GM18909 (cell line): ENCODE data around the gene RNASE8.

Experiments
- ATAC-seq: cut with Tn5 transposase; IDR thresholded peaks from one replicate; pipeline ENCODE4 v1.9.1; 2021; ENCODE audit warnings: mild to moderate bottlenecking; ENCODE audit not compliant: unreplicated experiment, poor library complexity

The RNASE8 gene

DNA sequence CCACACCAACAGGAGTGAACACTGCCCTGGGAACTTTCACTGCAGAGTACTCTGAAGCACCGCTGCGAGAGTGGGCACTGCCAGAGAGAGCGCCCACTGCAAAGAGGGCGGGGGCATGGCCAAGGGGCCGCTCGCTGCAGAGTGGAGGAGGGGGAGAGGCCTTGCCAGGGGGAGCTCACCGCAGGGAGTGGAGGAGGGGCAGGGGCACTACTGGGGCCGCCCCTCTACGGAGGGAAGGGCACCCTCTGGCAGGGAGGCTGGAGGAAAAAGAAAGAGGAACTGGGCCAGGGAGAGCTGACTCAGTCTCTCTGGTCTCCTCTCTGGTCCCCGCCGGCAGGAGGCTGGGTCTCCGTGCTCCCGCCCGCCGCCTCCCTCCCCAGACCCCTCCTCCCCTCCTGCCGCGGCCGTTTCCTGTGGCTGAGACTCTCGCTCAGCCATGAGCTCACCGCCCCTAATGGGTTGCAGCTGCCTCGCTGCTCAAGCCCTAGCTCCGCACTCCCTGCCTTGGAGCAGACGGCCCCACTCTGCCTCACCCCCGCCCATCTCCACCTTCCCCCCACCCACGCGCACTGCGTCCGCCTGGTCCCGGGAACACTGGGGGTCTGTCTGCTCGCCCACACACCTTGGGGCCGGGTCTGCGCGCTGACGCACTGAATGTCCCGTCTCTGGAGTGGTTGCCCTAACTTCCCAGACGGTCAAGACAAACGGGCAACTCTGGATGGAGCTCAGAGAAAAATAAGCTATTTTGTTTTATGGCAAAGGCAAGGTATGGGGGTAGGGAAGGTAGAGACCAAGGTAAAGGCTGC, 13.8 kb downstream of the RNASE8 start:
- ATAC-seq = peak; percentile 70

DNA sequence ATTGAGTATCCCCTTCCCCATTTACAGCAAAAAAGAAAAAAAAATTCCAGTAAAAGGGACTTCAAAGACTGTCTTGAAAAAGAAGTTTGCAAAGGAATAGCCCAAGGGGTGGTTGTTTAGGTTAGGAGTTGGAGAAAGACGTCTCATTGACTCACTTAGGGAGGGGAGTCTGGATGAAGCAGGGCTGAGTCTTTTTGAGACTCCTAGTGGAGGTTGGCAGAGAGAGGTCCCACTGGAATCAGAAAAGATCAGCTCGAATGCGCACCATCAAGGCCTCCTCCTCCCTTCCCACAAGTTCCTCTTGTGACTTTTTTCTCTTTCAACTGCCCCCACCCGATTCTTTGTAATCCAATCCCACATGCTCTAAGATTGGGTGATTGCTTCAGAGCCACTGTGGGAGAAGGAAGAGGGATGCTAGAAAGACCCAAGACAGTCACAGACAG, 14.4 kb downstream of the RNASE8 start:
- no peak for ATAC-seq

DNA sequence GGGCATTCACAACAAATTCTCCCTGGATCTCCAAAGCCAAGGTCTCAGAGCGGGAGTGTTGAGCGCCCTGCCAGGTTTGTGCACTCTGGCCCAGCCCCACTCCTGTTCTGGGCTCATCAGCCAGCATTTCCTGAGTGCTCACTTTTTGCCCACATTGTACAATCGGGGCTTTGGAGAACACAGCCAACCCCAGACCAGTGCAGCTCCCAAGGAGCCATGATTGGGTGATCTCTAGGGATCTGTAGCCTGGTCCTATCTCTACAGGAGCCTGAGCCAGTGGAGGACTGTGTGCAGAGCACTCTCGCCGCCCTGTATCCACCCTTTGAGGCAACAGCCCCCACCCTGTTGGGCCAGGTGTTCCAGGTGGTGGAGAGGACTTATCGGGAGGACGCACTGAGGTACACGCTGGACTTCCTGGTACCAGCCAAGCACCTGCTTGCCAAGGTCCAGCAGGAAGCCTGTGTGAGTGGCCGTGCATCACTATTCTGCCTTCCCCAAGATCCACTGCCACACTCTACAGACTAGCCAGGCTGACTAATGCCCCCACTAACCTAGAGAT, 15.2 kb downstream of the RNASE8 start:
- ATAC-seq = no peak

DNA sequence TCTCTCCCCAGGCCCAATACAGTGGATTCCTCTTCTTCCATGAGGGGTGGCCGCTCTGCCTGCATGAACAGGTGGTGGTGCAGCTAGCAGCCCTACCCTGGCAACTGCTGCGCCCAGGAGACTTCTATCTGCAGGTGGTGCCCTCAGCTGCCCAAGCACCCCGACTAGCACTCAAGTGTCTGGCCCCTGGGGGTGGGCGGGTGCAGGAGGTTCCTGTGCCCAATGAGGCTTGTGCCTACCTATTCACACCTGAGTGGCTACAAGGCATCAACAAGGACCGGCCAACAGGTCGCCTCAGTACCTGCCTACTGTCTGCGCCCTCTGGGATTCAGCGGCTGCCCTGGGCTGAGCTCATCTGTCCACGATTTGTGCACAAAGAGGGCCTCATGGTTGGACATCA, 16.3 kb downstream of the RNASE8 start:
- ATAC-seq = no peak

DNA sequence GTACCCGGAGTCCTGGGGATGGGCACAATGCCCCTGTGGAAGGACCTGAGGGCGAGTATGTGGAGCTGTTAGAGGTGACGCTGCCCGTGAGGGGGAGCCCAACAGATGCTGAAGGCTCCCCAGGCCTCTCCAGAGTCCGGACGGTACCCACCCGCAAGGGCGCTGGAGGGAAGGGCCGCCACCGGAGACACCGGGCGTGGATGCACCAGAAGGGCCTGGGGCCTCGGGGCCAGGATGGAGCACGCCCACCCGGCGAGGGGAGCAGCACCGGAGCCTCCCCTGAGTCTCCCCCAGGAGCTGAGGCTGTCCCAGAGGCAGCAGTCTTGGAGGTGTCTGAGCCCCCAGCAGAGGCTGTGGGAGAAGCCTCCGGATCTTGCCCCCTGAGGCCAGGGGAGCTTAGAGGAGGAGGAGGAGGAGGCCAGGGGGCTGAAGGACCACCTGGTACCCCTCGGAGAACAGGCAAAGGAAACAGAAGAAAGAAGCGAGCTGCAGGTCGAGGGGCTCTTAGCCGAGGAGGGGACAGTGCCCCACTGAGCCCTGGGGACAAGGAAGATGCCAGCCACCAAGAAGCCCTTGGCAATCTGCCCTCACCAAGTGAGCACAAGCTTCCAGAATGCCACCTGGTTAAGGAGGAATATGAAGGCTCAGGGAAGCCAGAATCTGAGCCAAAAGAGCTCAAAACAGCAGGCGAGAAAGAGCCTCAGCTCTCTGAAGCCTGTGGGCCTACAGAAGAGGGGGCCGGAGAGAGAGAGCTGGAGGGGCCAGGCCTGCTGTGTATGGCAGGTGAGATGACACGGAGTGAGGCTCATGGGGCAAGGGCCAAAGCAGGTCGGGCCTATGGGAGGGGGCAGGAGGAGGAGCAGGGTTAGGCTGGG, 17.0 kb downstream of the RNASE8 start:
- ATAC-seq = no peak

DNA sequence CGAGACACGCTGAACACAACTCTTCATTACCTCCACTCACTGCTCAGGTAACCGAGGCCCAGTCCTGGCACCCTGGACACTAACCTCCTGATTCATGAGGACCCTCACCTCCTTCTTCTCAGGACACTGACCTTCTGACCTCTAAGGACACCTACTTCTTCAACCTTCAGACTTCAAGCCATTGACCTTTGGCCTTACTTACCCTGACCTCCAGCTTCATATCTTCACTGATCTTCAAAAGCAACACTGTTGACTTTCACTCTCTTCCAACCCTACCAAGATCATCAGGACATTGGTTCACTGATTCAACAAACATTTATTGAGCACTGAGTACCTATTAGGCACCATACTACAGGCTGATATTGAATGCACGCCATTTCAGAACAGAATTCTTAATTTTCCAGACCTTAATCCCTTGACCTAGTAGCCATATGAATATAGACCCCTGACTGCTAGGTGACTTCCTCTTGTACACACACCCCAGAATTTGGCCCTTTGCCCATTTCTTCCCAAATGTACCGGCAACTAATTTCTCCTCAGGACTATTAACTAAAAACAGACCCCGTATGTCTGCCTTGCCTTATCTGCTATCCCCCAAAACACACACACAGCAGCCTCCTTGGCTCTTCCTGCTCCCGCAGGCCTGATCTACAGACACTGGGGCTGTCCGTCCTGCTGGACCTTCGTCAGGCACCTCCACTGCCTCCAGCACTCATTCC, 18.3 kb downstream of the RNASE8 start:
- ATAC-seq = no peak

DNA sequence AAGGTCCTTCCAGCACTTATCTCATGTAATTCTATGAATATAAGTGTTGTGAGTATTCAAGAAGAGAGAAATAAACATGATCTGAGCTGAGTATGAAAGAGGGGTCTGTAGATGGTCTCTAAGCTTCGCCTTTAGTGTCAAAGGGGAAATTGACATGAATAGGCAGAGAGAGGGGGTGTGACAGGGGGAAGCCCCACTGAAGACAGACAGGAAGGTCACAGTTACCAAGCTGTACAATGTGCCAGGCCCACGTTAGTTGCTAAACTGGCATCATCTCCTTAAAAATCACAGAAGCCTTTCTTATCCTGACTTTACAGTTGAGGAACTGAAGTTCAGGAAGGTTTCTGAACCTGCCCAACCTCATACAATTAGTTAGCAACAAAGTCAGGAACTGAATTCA, 20.1 kb downstream of the RNASE8 start:
- ATAC-seq = no peak

DNA sequence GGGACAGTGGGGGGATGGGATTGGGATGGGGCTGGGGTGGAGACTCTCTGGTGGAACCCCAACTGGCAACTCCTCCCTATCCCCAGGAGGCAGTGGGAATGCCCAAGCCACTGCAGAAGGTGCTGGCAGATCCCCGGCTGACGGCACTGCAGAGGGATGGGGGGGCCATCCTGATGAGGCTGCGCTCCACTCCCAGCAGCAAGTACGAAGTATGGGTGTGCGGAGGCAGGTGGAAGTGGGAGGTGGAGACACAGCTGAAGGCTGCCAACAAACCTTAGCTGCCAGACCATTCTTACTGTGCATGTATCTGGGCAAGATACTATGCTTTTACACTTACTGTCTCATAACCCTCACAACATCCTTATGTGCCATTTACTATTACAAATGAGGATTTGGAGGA, 20.7 kb downstream of the RNASE8 start:
- no peak for ATAC-seq

DNA sequence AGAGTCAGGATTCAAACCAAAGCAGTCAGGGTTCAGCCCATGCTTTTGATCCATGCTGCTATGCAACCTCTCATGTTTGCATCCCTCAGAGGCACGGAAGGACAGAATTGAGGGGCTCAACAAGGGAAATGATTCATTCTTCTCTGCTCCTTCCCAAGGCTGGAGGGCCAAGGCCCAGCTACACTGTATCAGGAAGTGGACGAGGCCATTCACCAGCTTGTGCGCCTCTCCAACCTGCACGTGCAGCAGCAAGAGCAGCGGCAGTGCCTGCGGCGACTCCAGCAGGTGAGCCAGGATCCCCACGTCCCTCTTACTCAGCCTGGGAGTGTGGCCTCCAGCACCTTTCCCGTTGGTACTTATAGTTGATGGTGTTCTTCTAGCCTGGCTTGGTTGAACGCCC, 21.1 kb downstream of the RNASE8 start:
- ATAC-seq = no peak

DNA sequence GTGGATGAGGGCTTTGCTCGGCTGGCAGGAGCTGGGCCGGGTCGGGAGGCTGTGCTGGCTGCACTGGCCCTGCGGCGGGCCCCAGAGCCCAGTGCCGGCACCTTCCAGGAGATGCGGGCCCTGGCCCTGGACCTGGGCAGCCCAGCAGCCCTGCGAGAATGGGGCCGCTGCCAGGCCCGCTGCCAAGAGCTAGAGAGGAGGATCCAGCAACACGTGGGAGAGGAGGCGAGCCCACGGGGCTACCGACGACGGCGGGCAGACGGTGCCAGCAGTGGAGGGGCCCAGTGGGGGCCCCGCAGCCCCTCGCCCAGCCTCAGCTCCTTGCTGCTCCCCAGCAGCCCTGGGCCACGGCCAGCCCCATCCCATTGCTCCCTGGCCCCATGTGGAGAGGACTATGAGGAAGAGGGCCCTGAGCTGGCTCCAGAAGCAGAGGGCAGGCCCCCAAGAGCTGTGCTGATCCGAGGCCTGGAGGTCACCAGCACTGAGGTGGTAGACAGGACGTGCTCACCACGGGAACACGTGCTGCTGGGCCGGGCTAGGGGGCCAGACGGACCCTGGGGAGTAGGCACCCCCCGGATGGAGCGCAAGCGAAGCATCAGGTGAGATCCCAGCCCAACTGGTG, 24.0 kb downstream of the RNASE8 start:
- no peak for ATAC-seq

DNA sequence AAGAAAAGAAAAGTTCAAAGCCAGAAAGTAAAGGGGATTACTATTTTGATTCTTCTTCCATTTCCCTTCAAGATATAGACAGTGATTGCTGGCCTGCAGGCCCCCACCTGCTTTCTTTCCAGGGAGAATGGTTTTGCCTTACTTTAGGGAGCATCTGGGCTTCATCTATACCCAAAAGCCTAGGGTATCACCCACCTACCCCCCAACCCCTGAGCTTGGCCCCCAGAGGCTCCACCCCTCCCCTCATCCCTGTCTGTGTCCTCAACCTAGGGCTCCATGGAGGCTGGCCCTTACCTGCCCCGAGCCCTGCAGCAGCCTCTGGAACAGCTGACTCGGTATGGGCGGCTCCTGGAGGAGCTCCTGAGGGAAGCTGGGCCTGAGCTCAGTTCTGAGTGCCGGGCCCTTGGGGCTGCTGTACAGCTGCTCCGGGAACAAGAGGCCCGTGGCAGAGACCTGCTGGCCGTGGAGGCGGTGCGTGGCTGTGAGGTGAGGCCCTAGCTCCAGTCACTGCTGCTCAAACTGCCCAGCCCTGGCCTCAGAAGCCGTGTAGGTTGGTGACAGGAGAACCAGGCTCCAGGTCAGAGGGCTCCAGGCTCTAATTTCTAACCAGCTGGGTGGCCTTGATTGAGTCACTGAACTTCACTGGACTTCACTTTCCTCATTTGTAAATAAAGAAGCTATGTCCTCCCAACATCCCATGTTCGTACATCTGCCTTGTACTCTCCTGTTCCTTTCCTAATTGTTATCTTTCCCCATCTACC, 26.1 kb downstream of the RNASE8 start:
- no peak for ATAC-seq

DNA sequence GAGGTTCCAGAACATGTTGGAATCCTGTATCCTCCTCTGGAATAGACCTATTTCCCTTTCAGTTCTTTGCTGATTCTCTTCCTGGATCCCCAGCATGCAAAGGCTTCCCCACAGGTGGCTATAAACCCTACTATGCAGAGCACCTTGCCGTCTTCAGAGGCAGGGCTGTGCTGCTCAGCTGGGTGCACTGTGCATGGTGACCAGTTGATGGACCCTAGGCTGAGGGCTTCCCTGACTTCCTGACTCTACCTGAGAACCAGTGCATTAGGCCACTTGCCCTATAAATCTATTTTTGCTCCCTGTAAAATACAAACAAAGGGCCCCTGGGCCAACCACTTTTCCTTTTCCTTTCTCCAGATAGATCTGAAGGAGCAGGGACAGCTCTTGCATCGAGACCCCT, 26.8 kb downstream of the RNASE8 start:
- ATAC-seq = no peak

DNA sequence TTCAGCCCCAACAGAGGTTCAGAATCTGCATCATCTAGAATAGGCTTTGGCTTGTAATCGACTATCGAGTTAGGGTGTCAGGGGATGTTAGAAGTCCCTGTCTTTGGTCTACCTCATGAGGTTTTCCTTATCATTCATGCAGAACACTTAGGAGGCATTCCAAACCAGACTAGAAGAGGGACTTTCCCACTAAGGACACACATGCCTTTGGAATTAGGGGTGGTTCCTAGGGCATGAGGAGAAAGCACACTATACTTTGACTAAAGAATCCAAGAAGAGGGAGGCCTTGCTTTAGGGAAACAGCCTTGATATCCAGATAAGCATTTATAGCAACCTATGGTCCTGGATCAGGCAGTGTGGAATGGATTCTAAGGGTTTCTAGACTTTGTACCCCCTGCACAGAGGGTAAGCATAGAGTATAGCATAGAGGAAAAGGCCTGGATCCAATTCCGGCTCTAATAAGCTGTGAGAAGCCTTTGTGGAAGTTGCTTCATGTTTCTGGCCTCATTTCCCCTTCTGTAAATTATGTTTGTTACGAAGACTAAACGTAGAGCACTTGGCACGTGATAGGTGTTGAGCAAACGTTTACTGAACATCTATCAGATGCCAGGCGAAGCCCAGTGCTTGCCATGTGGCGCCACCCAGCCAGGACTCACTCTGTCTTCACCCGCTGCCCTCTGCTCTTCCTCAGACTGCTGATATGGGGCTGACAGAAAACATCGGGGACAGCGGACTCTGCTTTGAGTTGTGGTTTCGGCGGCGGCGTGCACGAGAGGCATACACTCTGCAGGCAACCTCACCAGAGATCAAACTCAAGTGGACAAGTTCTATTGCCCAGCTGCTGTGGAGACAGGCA, 27.6 kb downstream of the RNASE8 start:
- no peak for ATAC-seq

DNA sequence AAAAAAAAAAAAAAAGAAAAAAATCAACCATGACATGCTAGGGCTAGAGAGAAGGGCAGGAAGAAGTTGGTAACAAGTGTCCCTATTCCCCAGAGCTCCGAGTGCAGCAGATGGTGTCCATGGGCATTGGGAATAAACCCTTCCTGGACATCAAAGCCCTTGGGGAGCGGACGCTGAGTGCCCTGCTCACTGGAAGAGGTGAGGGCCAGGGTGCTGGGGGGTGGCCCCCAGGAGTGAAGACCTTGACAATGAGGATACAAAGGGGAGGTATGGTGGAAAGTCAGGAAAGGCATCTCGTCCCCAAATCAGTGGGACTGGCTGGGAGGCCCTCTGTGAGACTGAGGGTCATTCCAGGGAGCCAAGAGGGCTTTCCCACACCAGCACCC, 29.3 kb downstream of the RNASE8 start:
- ATAC-seq = no peak

DNA sequence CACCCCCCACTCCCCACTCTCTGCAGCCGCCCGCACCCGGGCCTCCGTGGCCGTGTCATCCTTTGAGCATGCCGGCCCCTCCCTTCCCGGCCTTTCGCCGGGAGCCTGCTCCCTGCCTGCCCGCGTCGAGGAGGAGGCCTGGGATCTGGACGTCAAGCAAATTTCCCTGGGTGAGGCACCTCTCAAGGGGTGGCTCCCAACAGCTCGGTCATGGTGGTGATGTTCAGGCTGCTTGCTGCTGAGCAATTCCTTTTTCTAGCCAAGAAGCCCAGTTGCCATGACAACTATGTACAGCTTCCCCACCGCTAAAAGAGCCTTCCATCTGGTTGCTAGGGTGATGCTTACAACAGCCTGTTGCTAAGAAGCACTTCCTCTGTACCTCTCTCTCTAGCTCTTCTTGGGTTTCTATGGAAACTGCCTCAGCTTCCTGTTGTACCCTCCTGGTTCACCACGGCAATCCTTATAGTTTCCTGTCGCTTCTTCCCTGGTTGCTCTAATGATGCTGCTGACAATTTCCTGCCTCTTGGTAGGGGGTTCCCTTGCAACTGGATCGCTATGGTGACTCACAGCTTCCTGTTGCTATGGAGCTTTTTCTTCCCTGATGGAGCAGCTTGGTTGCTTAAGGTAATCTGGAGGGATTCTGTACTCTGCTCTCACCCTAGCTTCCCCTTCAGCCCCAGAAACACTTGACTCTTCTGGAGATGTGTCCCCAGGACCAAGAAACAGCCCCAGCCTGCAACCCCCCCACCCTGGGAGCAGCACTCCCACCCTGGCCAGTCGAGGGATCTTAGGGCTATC, 29.9 kb downstream of the RNASE8 start:
- peak; percentile 73 for ATAC-seq

DNA sequence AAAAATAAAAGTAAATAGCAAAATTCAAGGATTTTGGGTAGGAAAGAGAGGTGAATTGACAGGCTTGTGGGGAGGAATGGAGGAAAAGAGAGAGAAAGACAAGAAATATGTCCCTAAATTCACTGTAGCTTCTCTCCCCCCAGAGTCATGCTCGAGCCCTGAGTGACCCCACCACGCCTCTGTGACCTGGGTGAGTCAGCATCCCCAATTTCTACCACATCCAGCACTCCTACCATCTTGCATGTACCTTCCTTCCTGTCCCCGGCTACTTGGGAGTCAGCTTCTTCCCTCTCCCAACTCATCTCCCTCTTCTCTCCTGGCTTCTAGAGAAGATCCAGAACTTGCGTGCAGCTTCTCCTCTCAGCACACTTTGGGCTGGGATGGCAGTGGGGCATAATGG, 31.1 kb downstream of the RNASE8 start:
- no peak for ATAC-seq

DNA sequence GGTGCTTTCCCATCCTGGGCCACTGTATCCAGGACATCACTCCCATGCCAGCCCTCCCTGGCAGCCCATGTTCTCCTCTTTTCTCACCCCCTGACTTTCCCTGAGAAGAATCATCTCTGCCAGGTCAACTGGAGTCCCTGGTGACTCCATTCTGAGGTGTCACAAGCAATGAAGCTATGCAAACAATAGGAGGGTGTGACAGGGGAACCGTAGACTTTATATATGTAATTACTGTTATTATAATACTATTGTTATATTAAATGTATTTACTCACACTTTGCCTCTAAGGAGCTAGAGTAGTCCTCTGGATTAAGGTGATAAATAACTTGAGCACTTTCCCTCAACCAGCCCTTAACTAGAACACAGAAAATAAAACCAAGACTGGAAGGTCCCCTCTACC, 31.6 kb downstream of the RNASE8 start:
- ATAC-seq = no peak

DNA sequence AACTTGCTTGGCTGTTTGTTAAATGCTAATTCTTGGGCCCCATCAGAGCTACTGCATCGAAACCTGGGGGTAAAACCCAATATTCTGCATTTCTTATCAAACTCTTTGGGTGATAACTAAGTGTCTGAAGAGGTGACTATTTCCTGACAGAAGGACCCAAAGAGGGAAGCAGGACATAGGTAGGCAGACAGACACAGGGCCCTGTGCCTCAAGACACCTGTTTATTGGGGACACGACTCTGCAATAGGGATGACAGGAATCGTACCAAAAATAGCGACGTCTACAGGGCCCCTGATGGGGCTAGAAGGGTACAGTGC, 32.2 kb downstream of the RNASE8 start:
- no peak for ATAC-seq
